Endothelial cell of umbilical vein (primary cell): ENCODE measurements around the gene FAM237B. TPM values are rescaled to one million over a fixed set of nuclear protein-coding genes. Genes with fewer than 3 reads are reported as not detected.

Experiments used
- BruUV-seq: library from RNA; stranded (reverse); fragments of 400-500 nt; replicated peaks from 2 replicates; lab custom pipeline; 2021; lab: Mats Ljungman, UMichigan
- CTCF ChIA-PET: fragments of 300-600, 350-600 bp; sonication (Branson Sonifier 250); formaldehyde crosslinking; loops from one replicate; lab custom pipeline; 2021; ENCODE audit warnings: antibody characterized with exemption, inconsistent platforms; lab: Charles Lee
- POLR2A ChIA-PET: fragments of 300-600, 350-600 bp; sonication (Branson Sonifier 250); formaldehyde crosslinking; loops from one replicate; lab custom pipeline; 2021; ENCODE audit warnings: antibody characterized with exemption, inconsistent platforms; lab: Charles Lee
- DNase-seq: peaks from one replicate; pipeline ENCODE4 v3.0.0-alpha.2; 2011; ENCODE audit warnings: low read depth, low spot score
- FAIRE-seq: peaks from 2 replicates; lab custom pipeline; 2011; peaks lifted over from hg19 to GRCh38; lab: Jason Lieb, UNC
- H2AFZ ChIP-seq: 2 replicates; pipeline ENCODE4 v1.6.0; 2012; ENCODE audit warnings: low read depth, low read length, control low read depth, inconsistent platforms
- H3K27ac ChIP-seq: 2 replicates; pipeline ENCODE4 v1.5.1; 2011; ENCODE audit warnings: low read depth, mild to moderate bottlenecking, control low read depth, low read length, moderate library complexity; ENCODE audit not compliant: insufficient read depth
- H3K27me3 ChIP-seq, 2 experiments: 2 replicates each; pipeline versions ENCODE4 v1.6.0 to v1.6.1; 2011; ENCODE audit warnings: low read length in 2 of 2, mixed read lengths in 1 of 2; ENCODE audit not compliant: control insufficient read depth in 2 of 2, insufficient read depth in 2 of 2
- H3K36me3 ChIP-seq, 2 experiments: 2 replicates in 1 of 2; 3 replicates in 1 of 2; pipeline ENCODE4 v1.5.1; 2011; ENCODE audit warnings: low read length in 2 of 2, mild to moderate bottlenecking in 1 of 2, moderate library complexity in 1 of 2; ENCODE audit not compliant: control insufficient read depth in 2 of 2, insufficient read depth in 2 of 2; ENCODE audit errors: extremely low read depth in 1 of 2
- H3K4me1 ChIP-seq: 3 replicates; pipeline ENCODE4 v1.5.1; 2011; ENCODE audit warnings: mild to moderate bottlenecking, low read length; ENCODE audit not compliant: control insufficient read depth, insufficient read depth; ENCODE audit errors: extremely low read depth
- H3K4me2 ChIP-seq: 2 replicates; pipeline ENCODE4 v1.6.1; 2011; ENCODE audit warnings: low read length, control low read depth, mixed read lengths; ENCODE audit not compliant: insufficient read depth
- H3K4me3 ChIP-seq, 3 experiments: fragments of 200-600 bp in 1 of 3; sonication (generic), shearing (Covaris generic) in 1 of 3; replicated peaks in 1 of 3; 2 replicates each; pipeline ENCODE4 v1.5.1; 2011 to 2016; ENCODE audit warnings: control low read depth in 3 of 3, low read length in 3 of 3, mild to moderate bottlenecking in 2 of 3, inconsistent platforms in 1 of 3, low read depth in 1 of 3, moderate library complexity in 1 of 3; ENCODE audit not compliant: insufficient read depth in 1 of 3
- H3K79me2 ChIP-seq: 2 replicates; pipeline ENCODE4 v1.6.0; 2012; ENCODE audit warnings: low read length, inconsistent platforms; ENCODE audit not compliant: control insufficient read depth, insufficient read depth
- H3K9ac ChIP-seq: replicated peaks from 2 replicates; pipeline ENCODE3; 2011; ENCODE audit warnings: low read length, control low read depth; ENCODE audit not compliant: insufficient read depth; ENCODE audit errors: extremely low read depth
- H3K9me1 ChIP-seq: replicated peaks from 3 replicates; pipeline ENCODE4 v1.6.0; 2011; ENCODE audit warnings: mild to moderate bottlenecking, low read length; ENCODE audit not compliant: control insufficient read depth, insufficient read depth; ENCODE audit errors: extremely low read depth
- H3K9me3 ChIP-seq: replicated peaks from 2 replicates; pipeline ENCODE4 v1.5.1; 2012; ENCODE audit warnings: low read length, inconsistent platforms; ENCODE audit not compliant: control insufficient read depth, insufficient read depth
- H4K20me1 ChIP-seq: replicated peaks from 2 replicates; pipeline ENCODE3; 2011; ENCODE audit warnings: mild to moderate bottlenecking, low read length; ENCODE audit not compliant: control insufficient read depth, insufficient read depth; ENCODE audit errors: extremely low read depth
- CTCF ChIP-seq, 2 donors: IDR thresholded peaks; 1 replicate in 1 of 2; 2 replicates in 1 of 2; pipeline ENCODE4 v1.5.1; 2011; ENCODE audit warnings: low read length in 2 of 2, mild to moderate bottlenecking in 2 of 2, moderate library complexity in 2 of 2, control low read depth in 1 of 2, inconsistent platforms in 1 of 2, low read depth in 1 of 2; ENCODE audit not compliant: insufficient read depth in 1 of 2; ENCODE audit errors: extremely low read depth in 1 of 2
- EZH2 ChIP-seq: IDR thresholded peaks from 2 replicates; pipeline ENCODE4 v1.6.1; 2012; ENCODE audit warnings: borderline replicate concordance, low read depth, mild to moderate bottlenecking, moderate library complexity, low read length, inconsistent platforms; ENCODE audit not compliant: severe bottlenecking
- FOS ChIP-seq: IDR thresholded peaks from 2 replicates; pipeline ENCODE4 v1.6.1; 2011; ENCODE audit warnings: mild to moderate bottlenecking, low read length, moderate library complexity, borderline replicate concordance; ENCODE audit not compliant: insufficient read depth
- GATA2 ChIP-seq: IDR thresholded peaks from 2 replicates; pipeline ENCODE4 v1.7.0; 2011; ENCODE audit warnings: low read depth, mild to moderate bottlenecking, moderate library complexity, mixed read lengths, low read length; ENCODE audit not compliant: insufficient read length, insufficient read depth
- JUN ChIP-seq: IDR thresholded peaks from 2 replicates; pipeline ENCODE4 v1.6.1; 2011; ENCODE audit warnings: borderline replicate concordance, low read depth; ENCODE audit not compliant: insufficient read length, insufficient read depth
- MAX ChIP-seq: IDR thresholded peaks from 2 replicates; pipeline ENCODE4 v1.6.1; 2011; ENCODE audit not compliant: insufficient read depth, insufficient read length
- MYC ChIP-seq: IDR thresholded peaks from one replicate; pipeline ENCODE4 v1.6.1; 2011; ENCODE audit warnings: mild to moderate bottlenecking, low read depth, low read length
- POLR2A ChIP-seq: IDR thresholded peaks from 2 replicates; pipeline ENCODE4 v1.6.1; 2012; ENCODE audit warnings: low read depth, mild to moderate bottlenecking, control low read depth, low read length
- POLR2AphosphoS5 ChIP-seq: IDR thresholded peaks from 2 replicates; pipeline ENCODE4 v1.6.1; 2012; ENCODE audit warnings: low read depth, mild to moderate bottlenecking, control low read depth, low read length, moderate library complexity; ENCODE audit not compliant: insufficient read depth
- dilution Hi-C: fragments of 300-500 bp; cut with MboI; formaldehyde crosslinking; loops from one replicate; pipeline ENCODE4 v1.15.0; 2019; ENCODE audit warnings: low sequenced_read_pairs; ENCODE audit not compliant: extremely low pct_ligation_motif_present
- intact Hi-C: fragments of 100-400 bp; cut with micrococcal nuclease; formaldehyde crosslinking; loops from one replicate; pipeline ENCODE4 v1.10.0; 2022
- polyA plus RNA-seq, 4 experiments: library from polyadenylated mRNA; depleted of rRNA in 3 of 4; stranded (reverse) in 3 of 4; unstranded in 1 of 4; fragments of >200 nt; gene quantifications; 2 replicates each; pipeline versions ENCODE4 v1.2.1 to v1.2.3, GENCODE V29; 2011 to 2012; ENCODE audit warnings: missing spikeins in 1 of 4
- total RNA-seq: library from RNA; stranded (reverse); gene quantifications from 2 replicates; pipeline ENCODE4 v1.2.3, GENCODE V29; 2021

FAM237B gene
- total and polyA plus RNA-seq, 2 donors (not counting 3 experiments of a cell fraction or from before 2014, with no cell fraction given) = not detected

GRCh38 chr7:90326500-90326899, 5.4 kb upstream of the FAM237B start:
- intact Hi-C loops (no loop called here), dilution Hi-C loops (no loop called here)
- no TSS peak for BruUV-seq

More at GRCh38 chr7:90326500-90326899, 5.4 kb upstream of the FAM237B start:
- POLR2A ChIA-PET = no interaction called here
- Histone ChIP-seq H4K20me1 (no peaks in the 10 kb centered on the region), H3K79me2 (no peaks in the 10 kb centered on the region), H3K4me2 (no peak overlapping the region), H3K9me1 (no peaks in the 10 kb centered on the region), H2AFZ (no peak overlapping the region), H3K27me3 (peaks cover 17 to 50% of the 10 kb centered on the region in 2 experiments), H3K4me3 (no peak overlapping the region), H3K9ac (no peak overlapping the region), H3K36me3 (no peaks in the 10 kb centered on the region), H3K9me3 (no peaks in the 10 kb centered on the region), H3K4me1 (no peaks in the 10 kb centered on the region), H3K27ac (no peak overlapping the region)
- no peak for FAIRE-seq
- CTCF ChIA-PET = interaction anchor here (1.1 to 1.6 kb wide), 2 partner anchors 18 to 19 kb away, joined by 3 to 4 read pairs; no protein-coding TSS in a partner anchor
- DNase-seq = no peak
- TF ChIP-seq CTCF (IDR thresholded peaks at IDR 0.05; ENCODE audit: extremely low read depth in 1 of 2, insufficient read depth in 1 of 2, low read depth in 1 of 2, low read length in 2 of 2) = no peak
- TF ChIP-seq FOS = no peak
- no peak for TF ChIP-seq JUN
- no peak for TF ChIP-seq MYC
- TF ChIP-seq GATA2 = no peak
- no peak for TF ChIP-seq POLR2AphosphoS5
- TF ChIP-seq EZH2 = no peak
- no peak for TF ChIP-seq POLR2A
- TF ChIP-seq MAX = no peak
